HepG2 (cell line): ENCODE data around the gene CYB5R2. TPM values are rescaled to one million over a fixed set of nuclear protein-coding genes. Genes with fewer than 3 reads are reported as not detected.

Source experiments
- ATAC-seq: fragments of 200-7000 bp; cut with Tn5 transposase; 3 replicates; pipeline ENCODE4 v1.9.1; 2020; ENCODE audit warnings: mild to moderate bottlenecking, moderate library complexity
- BruUV-seq: library from RNA; stranded (reverse); fragments of 400-500 nt; replicated peaks from 2 replicates; lab custom pipeline; 2021; lab: Mats Ljungman, UMichigan
- CTCF ChIA-PET: fragments of 300-600 bp; formaldehyde crosslinking; extraction: SDS; loops from one replicate; lab custom pipeline; 2021; ENCODE audit warnings: low total read pairs, inconsistent platforms, low intra/inter-chr PET ratio; lab: Yijun Ruan, JAX
- POLR2A ChIA-PET: fragments of 350-600 bp; sonication (Branson Sonifier 250); formaldehyde crosslinking; loops from one replicate; lab custom pipeline; 2020; ENCODE audit warnings: antibody characterized with exemption, inconsistent platforms; lab: Yijun Ruan, JAX
- DNase-seq: peaks from one replicate; pipeline ENCODE4 v3.0.0-alpha.2; 2015; ENCODE audit warnings: low spot score
- FAIRE-seq: peaks from 3 replicates; lab custom pipeline; 2011; peaks lifted over from hg19 to GRCh38; lab: Jason Lieb, UNC
- H2AFZ ChIP-seq: one replicate; pipeline ENCODE4 v1.6.1; 2011; ENCODE audit warnings: low read length, inconsistent platforms
- H3K27ac ChIP-seq: fragments of 300-600 bp; 3 replicates; pipeline ENCODE4 v1.8.0; 2011; ENCODE audit warnings: mixed run types, mild to moderate bottlenecking, mixed read lengths, low read length, inconsistent platforms; ENCODE audit not compliant: insufficient read depth; ENCODE audit errors: extremely low read length
- H3K27me3 ChIP-seq, 2 experiments: fragments of 200-600 bp in 1 of 2; 2 replicates in 1 of 2; 3 replicates in 1 of 2; pipeline versions ENCODE4 v1.6.0 to v1.8.0; 2011; ENCODE audit warnings: low read length in 2 of 2, mild to moderate bottlenecking in 2 of 2, moderate library complexity in 2 of 2, inconsistent platforms in 1 of 2; ENCODE audit not compliant: insufficient read depth in 2 of 2, control insufficient read depth in 1 of 2
- H3K36me3 ChIP-seq, 2 experiments: fragments of 200-600 bp in 1 of 2; replicated peaks in 1 of 2; 2 replicates in 1 of 2; 3 replicates in 1 of 2; pipeline versions ENCODE4 v1.5.1 to v1.8.0; 2011; ENCODE audit warnings: low read length in 2 of 2, inconsistent platforms in 1 of 2; ENCODE audit not compliant: insufficient read depth in 2 of 2, control insufficient read depth in 1 of 2
- H3K4me1 ChIP-seq: 2 replicates; pipeline ENCODE4 v1.5.1; 2012; ENCODE audit warnings: low read length, inconsistent platforms; ENCODE audit not compliant: insufficient read depth
- H3K4me2 ChIP-seq: 2 replicates; pipeline ENCODE4 v1.6.0; 2011; ENCODE audit warnings: low read depth, low read length, inconsistent platforms
- H3K4me3 ChIP-seq, 3 experiments: fragments of 200-600 bp in 1 of 3; sonication (generic), shearing (Covaris generic) in 1 of 3; replicated peaks in 1 of 3; 2 replicates each; pipeline ENCODE4 v1.5.1; 2011 to 2016; ENCODE audit warnings: low read length in 3 of 3, inconsistent platforms in 2 of 3, low read depth in 2 of 3, mild to moderate bottlenecking in 2 of 3, control low read depth in 1 of 3, mixed read lengths in 1 of 3; ENCODE audit not compliant: insufficient read depth in 1 of 3
- H3K79me2 ChIP-seq: one replicate; pipeline ENCODE4 v1.6.1; 2011; ENCODE audit warnings: low read length, inconsistent platforms; ENCODE audit not compliant: insufficient read depth
- H3K9ac ChIP-seq: 2 replicates; pipeline ENCODE4 v1.6.0; 2011; ENCODE audit warnings: mild to moderate bottlenecking, low read depth, low read length, inconsistent platforms; ENCODE audit not compliant: insufficient read depth
- H3K9me3 ChIP-seq: 2 replicates; pipeline ENCODE4 v1.5.1; 2012; ENCODE audit warnings: mild to moderate bottlenecking, low read length
- H4K20me1 ChIP-seq: 2 replicates; pipeline ENCODE4 v1.6.0; 2011; ENCODE audit warnings: inconsistent platforms, mild to moderate bottlenecking, low read length, moderate library complexity; ENCODE audit not compliant: insufficient read depth
- HMG20A ChIP-seq: IDR thresholded peaks from 2 replicates; pipeline ENCODE4 v1.6.1; 2016; ENCODE audit warnings: borderline replicate concordance
- HOMEZ ChIP-seq: IDR thresholded peaks from 2 replicates; pipeline ENCODE4 v1.6.1; 2016; ENCODE audit warnings: low read depth
- NONO ChIP-seq, 2 experiments: fragments of 450-650 bp in 1 of 2; sonication (generic) in 1 of 2; formaldehyde crosslinking in 1 of 2; IDR thresholded peaks in 1 of 2; conservative IDR thresholded peaks in 1 of 2; 2 replicates each; pipeline versions ENCODE4 v1.6.1 to v1.8.0; 2017 to 2022; ENCODE audit warnings: mild to moderate bottlenecking in 1 of 2, missing genetic modification reagents in 1 of 2, moderate library complexity in 1 of 2
- PCBP2 ChIP-seq: fragments of 200-400 bp; formaldehyde crosslinking; optimal IDR thresholded peaks from 2 replicates; pipeline ENCODE3; 2018; ENCODE audit warnings: low read length, low read depth; ENCODE audit not compliant: poor library complexity, severe bottlenecking
- PTBP1 ChIP-seq: fragments of 200-400 bp; formaldehyde crosslinking; IDR thresholded peaks from 2 replicates; pipeline ENCODE4 v1.6.1; 2018; ENCODE audit warnings: low read length, low read depth; ENCODE audit not compliant: poor library complexity, severe bottlenecking
- RBFOX2 ChIP-seq: fragments of 200-400 bp; formaldehyde crosslinking; IDR thresholded peaks from 2 replicates; pipeline ENCODE4 v1.6.1; 2017; ENCODE audit warnings: low read depth, mild to moderate bottlenecking, low read length
- TP53 ChIP-seq: sonication (generic); formaldehyde crosslinking; conservative IDR thresholded peaks from 2 replicates; pipeline ENCODE4 v1.4.0; 2020; ENCODE audit warnings: missing genetic modification reagents
- ZSCAN25 ChIP-seq: sonication (generic); formaldehyde crosslinking; IDR thresholded peaks from 2 replicates; pipeline ENCODE4 v1.8.0; 2022; ENCODE audit warnings: mild to moderate bottlenecking, missing genetic modification reagents
- WGBS: methylation state at CpG from one replicate; pipeline ENCODE4 v1.1.6; 2017; ENCODE audit warnings: low lambda C conversion rate; 5-methylcytosine and 5-hydroxymethylcytosine counted together
- in situ Hi-C: cut with HindIII; loops from 2 replicates; pipeline ENCODE4 v1.10.0; 2017; ENCODE audit warnings: low pct_unique_long_range_greater_than_20kb; ENCODE audit not compliant: extremely low pct_ligation_motif_present
- intact Hi-C: fragments of 100-400 bp; cut with micrococcal nuclease; formaldehyde crosslinking; loops from one replicate; pipeline ENCODE4 v1.10.0; 2022; ENCODE audit not compliant: unreplicated experiment
- polyA plus RNA-seq, 8 experiments: library from polyadenylated mRNA; depleted of rRNA in 3 of 8; stranded (reverse) in 7 of 8; unstranded in 1 of 8; fragments of >200 nt; fragmentation: Illumina TruSeq in 4 of 8; extraction: Trizol in 4 of 8; gene quantifications; 2 replicates each; pipeline versions ENCODE4 v1.2.1 to v1.2.3, GENCODE V29; 2011 to 2016; ENCODE audit warnings: low read depth in 4 of 8, missing spikeins in 1 of 8, mixed read lengths in 1 of 8; ENCODE audit not compliant: insufficient read depth in 1 of 8
- total RNA-seq, 5 experiments: library from RNA; depleted of rRNA; stranded (reverse); fragments of >200 nt; fragmentation: Illumina TruSeq; extraction: Trizol; gene quantifications; 2 replicates each; pipeline ENCODE4 v1.2.3, GENCODE V29; 2016; ENCODE audit warnings: low read depth in 1 of 5

Gene CYB5R2
- total and polyA plus RNA-seq, 2 of the 13 experiments (the other 11 are each of a cell fraction or from before 2014, with no cell fraction given), result 0.40 to 0.51 TPM

GRCh38 chr11:7687386-7687785, 14.1 kb upstream of the CYB5R2 start:
- WGBS, result 93% methylated on average over 1 of the region's 1 CpG
- ATAC-seq (no peak), FAIRE-seq (no peak), DNase-seq (no peak)
- no peaks in the 10 kb centered on the region for H3K9me3 ChIP-seq
- H2AFZ ChIP-seq, result no peak overlapping the region
- H3K79me2 ChIP-seq, result no peaks in the 10 kb centered on the region
- intact Hi-C loops (no loop called here), in situ Hi-C loops (loop anchor here (25.0 kb wide), 1 partner anchor 325 kb away; no protein-coding TSS in a partner anchor)
- ChIA-PET CTCF (interaction anchor here (1.6 kb wide), 1 partner anchor 116 kb away, joined by 7 read pairs; no protein-coding TSS in a partner anchor), POLR2A (no interaction called here)
- no peak overlapping the region for H3K4me2 ChIP-seq
- H3K4me1 ChIP-seq, result peaks cover 7% of the 10 kb centered on the region; the same call in 1 of the 2 replicates
- TF ChIP-seq HOMEZ (CRISPR knock-in tag) (no peak), PTBP1 (no peak), NONO (IDR thresholded peaks at IDR 0.05) (no peak), NONO (CRISPR knock-in tag; conservative IDR thresholded peaks at IDR 0.05) (no peak), HMG20A (CRISPR knock-in tag) (no peak), PCBP2 (no peak), RBFOX2 (no peak), ZSCAN25 (CRISPR knock-in tag) (no peak), TP53 (CRISPR knock-in tag) (no peak)
- no peak overlapping the region for H3K4me3 ChIP-seq
- H3K27me3 ChIP-seq, result peaks cover 0 to 32% of the 10 kb centered on the region in 2 experiments; a peak in 2 of 5 replicates
- no peak overlapping the region for H3K9ac ChIP-seq
- no TSS peak for BruUV-seq
- H4K20me1 ChIP-seq, result no peaks in the 10 kb centered on the region
- no peak overlapping the region for H3K27ac ChIP-seq
- no peaks in the 10 kb centered on the region for H3K36me3 ChIP-seq
